ENCODE results near the gene MED26. TPM values are rescaled to one million over a fixed set of nuclear protein-coding genes. Genes with fewer than 3 reads are reported as not detected.
"Not testable (repeated sequence)": the region's sequence is repeated elsewhere in the genome, so short reads cannot be mapped to it uniquely, and the experiment has no call there.

Gene MED26
- total and polyA plus RNA-seq, 2 experiments from 2014 or later: 4.4 to 6.7 TPM

GRCh38 chr19:16673231-16673630 is 45.2 kb upstream of the MED26 start:
- DNase-seq: no peak
- Histone ChIP-seq H3K27me3 (replicated peaks; ENCODE audit: insufficient read depth) (no peaks in the 10 kb centered on the region), H3K4me2 (ENCODE audit: unreplicated experiment) (no peak overlapping the region), H3K9ac (no peak overlapping the region), H2AFZ (no peak overlapping the region), H3K9me2 (ENCODE audit: insufficient read depth) (no peaks in the 10 kb centered on the region), H3K79me2 (ENCODE audit: insufficient read depth) (no peaks in the 10 kb centered on the region), H3K4me1 (ENCODE audit: insufficient read depth) (no peaks in the 10 kb centered on the region), H3F3A (ENCODE audit: insufficient read depth) (no peaks in the 10 kb centered on the region), H3K27ac (no peak overlapping the region), H3K4me3 (no peak overlapping the region), H3K9me3 (ENCODE audit: low read depth) (no peaks in the 10 kb centered on the region), H4K20me1 (ENCODE audit: insufficient read depth) (no peaks in the 10 kb centered on the region), H3K36me3 (ENCODE audit: low read depth) (no peaks in the 10 kb centered on the region)
- in situ Hi-C loops (cut with MboI): no loop called here
- WGBS, 2 experiments (ENCODE audit: low coverage in 1 of 2, low lambda C conversion rate in 2 of 2, missing lambda C conversion rate in 2 of 2): 59 to 66% methylated on average over 3 of the region's 3 CpGs
- TF ChIP-seq EZH2 (IDR thresholded peaks at IDR 0.05; ENCODE audit: insufficient read depth, poor library complexity, severe bottlenecking) (no peak), EZH2phosphoT487 (IDR thresholded peaks at IDR 0.05; ENCODE audit: insufficient read depth, low read depth) (no peak)

DNA sequence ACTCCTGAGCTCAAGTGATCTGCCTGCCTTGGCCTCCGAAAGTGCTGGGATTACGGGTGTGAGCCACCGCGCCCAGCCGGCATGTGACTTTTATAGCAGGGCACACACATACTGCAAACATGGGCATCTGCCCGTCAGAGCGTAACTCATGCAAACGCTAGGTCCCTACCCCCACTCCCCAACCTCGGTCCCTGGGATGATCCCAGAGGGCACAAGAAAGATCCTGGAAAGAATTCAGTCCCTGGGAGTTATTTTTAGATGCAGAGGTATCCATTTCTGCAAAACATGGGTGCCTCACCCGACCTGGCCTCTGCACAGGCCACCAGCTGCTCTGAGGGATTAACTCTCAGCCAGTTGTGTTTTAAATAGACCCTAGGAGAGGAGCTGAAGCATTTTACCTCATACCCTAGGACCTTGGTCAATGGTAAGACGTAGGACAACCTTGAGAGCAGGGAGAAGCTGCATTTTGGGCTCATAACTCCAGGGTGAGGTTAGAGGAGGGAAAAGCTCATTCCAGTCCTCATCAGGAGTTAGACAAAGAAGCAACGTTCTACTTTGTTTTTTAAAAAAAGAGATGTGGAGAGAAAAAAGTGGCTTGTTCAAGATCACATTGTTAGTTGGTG is 43.8 kb upstream of the MED26 start:
- no peaks in the 10 kb centered on the region for H4K20me1 ChIP-seq (ENCODE audit: insufficient read depth)
- WGBS, 2 experiments (ENCODE audit: low coverage in 1 of 2, low lambda C conversion rate in 2 of 2, missing lambda C conversion rate in 2 of 2): 77 to 78% methylated on average over 12 of the region's 12 CpGs
- H2AFZ ChIP-seq: no peak overlapping the region
- no peaks in the 10 kb centered on the region for H3K36me3 ChIP-seq (ENCODE audit: low read depth)
- no peaks in the 10 kb centered on the region for H3K9me3 ChIP-seq (ENCODE audit: low read depth)
- H3K79me2 ChIP-seq (ENCODE audit: insufficient read depth): no peaks in the 10 kb centered on the region
- no peaks in the 10 kb centered on the region for H3K4me1 ChIP-seq (ENCODE audit: insufficient read depth)
- no peaks in the 10 kb centered on the region for H3K27me3 ChIP-seq (replicated peaks; ENCODE audit: insufficient read depth)
- H3K9me2 ChIP-seq (ENCODE audit: insufficient read depth): no peaks in the 10 kb centered on the region
- no peak overlapping the region for H3K9ac ChIP-seq
- no peaks in the 10 kb centered on the region for H3F3A ChIP-seq (ENCODE audit: insufficient read depth)
- H3K27ac ChIP-seq: no peak overlapping the region
- H3K4me2 ChIP-seq (ENCODE audit: unreplicated experiment): no peak overlapping the region
- no peak overlapping the region for H3K4me3 ChIP-seq
- in situ Hi-C loops (cut with MboI): no loop called here
- no peak for TF ChIP-seq EZH2 (IDR thresholded peaks at IDR 0.05; ENCODE audit: insufficient read depth, poor library complexity, severe bottlenecking)
- TF ChIP-seq EZH2phosphoT487 (IDR thresholded peaks at IDR 0.05; ENCODE audit: insufficient read depth, low read depth): no peak
- no peak for DNase-seq

DNA sequence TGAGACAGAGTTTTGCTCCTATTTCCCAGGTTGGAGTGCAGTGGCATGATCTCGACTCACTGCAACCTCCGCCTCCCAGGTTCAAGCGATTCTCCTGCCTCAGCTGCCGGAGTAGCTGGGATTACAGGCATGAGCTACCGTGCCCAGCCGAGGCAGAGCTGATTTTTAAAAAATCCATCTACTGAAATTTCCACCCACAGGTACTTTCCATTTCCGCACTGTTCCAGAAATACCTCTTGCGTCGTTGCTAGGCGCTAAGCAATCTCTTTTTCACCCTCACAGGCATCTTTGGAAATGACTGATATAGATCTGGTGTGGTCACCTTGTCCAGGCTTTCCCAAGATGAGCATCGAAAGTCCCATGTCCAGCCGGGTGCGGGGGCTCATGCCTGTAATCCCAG is 42.3 kb upstream of the MED26 start:
- in situ Hi-C loops (cut with MboI): no loop called here
- Histone ChIP-seq H3K27ac (no peak overlapping the region), H3K4me1 (ENCODE audit: insufficient read depth) (no peaks in the 10 kb centered on the region), H3K4me3 (no peak overlapping the region), H4K20me1 (ENCODE audit: insufficient read depth) (no peaks in the 10 kb centered on the region), H3K9me3 (ENCODE audit: low read depth) (no peaks in the 10 kb centered on the region), H2AFZ (no peak overlapping the region), H3K79me2 (ENCODE audit: insufficient read depth) (no peaks in the 10 kb centered on the region), H3K27me3 (replicated peaks; ENCODE audit: insufficient read depth) (no peaks in the 10 kb centered on the region), H3K36me3 (ENCODE audit: low read depth) (no peaks in the 10 kb centered on the region), H3K9ac (no peak overlapping the region), H3K4me2 (ENCODE audit: unreplicated experiment) (no peak overlapping the region), H3K9me2 (ENCODE audit: insufficient read depth) (no peaks in the 10 kb centered on the region), H3F3A (ENCODE audit: insufficient read depth) (no peaks in the 10 kb centered on the region)
- WGBS, 2 experiments (ENCODE audit: low coverage in 1 of 2, low lambda C conversion rate in 2 of 2, missing lambda C conversion rate in 2 of 2): 90 to 92% methylated on average over 13 of the region's 13 CpGs
- DNase-seq: no peak
- no peak for TF ChIP-seq EZH2 (IDR thresholded peaks at IDR 0.05; ENCODE audit: insufficient read depth, poor library complexity, severe bottlenecking)

GRCh38 chr19:16668702-16669101 is 40.7 kb upstream of the MED26 start:
- H3K4me2 ChIP-seq (ENCODE audit: unreplicated experiment); H2AFZ ChIP-seq; H4K20me1 ChIP-seq (ENCODE audit: insufficient read depth); H3K27me3 ChIP-seq (replicated peaks; ENCODE audit: insufficient read depth); H3K9me2 ChIP-seq (ENCODE audit: insufficient read depth); in situ Hi-C loops (cut with MboI); H3K4me1 ChIP-seq (ENCODE audit: insufficient read depth); H3K9ac ChIP-seq; DNase-seq; H3K27ac ChIP-seq; H3K4me3 ChIP-seq; H3F3A ChIP-seq (ENCODE audit: insufficient read depth); H3K79me2 ChIP-seq (ENCODE audit: insufficient read depth); H3K36me3 ChIP-seq (ENCODE audit: low read depth); H3K9me3 ChIP-seq (ENCODE audit: low read depth): not testable (repeated sequence)
- 84 to 88% methylated on average over 4 of the region's 4 CpGs for WGBS, 2 experiments (ENCODE audit: low coverage in 1 of 2, low lambda C conversion rate in 2 of 2, missing lambda C conversion rate in 2 of 2)

DNA sequence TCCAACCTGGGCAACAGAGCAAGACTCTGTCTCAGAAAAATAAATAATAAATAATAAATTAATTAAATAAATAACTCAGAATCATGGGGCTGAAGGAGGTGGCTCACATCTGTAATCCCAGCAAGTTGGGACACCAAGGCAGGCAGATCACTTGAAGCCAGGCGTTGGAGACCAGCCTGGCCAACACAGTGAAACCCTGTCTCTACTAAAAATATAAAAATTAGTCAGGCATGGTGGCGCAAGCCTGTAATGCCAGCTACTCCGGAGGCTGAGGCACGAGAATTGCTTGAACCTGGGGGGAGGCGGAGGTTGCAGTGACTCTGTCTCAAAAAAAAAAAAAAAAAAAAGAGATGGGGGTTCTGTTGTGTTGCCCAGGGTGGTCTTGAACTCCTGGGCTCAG is 40.2 kb upstream of the MED26 start:
- Histone ChIP-seq H3K9ac (no peak overlapping the region), H4K20me1 (ENCODE audit: insufficient read depth) (no peaks in the 10 kb centered on the region), H3K27me3 (replicated peaks; ENCODE audit: insufficient read depth) (no peaks in the 10 kb centered on the region), H3K9me2 (ENCODE audit: insufficient read depth) (no peaks in the 10 kb centered on the region), H3K79me2 (ENCODE audit: insufficient read depth) (no peaks in the 10 kb centered on the region), H3K27ac (no peak overlapping the region), H3K9me3 (ENCODE audit: low read depth) (no peaks in the 10 kb centered on the region), H3K4me2 (ENCODE audit: unreplicated experiment) (no peak overlapping the region), H3F3A (ENCODE audit: insufficient read depth) (no peaks in the 10 kb centered on the region), H2AFZ (no peak overlapping the region), H3K4me1 (ENCODE audit: insufficient read depth) (no peaks in the 10 kb centered on the region), H3K36me3 (ENCODE audit: low read depth) (no peaks in the 10 kb centered on the region), H3K4me3 (no peak overlapping the region)
- in situ Hi-C loops (cut with MboI): no loop called here
- no peak for DNase-seq
- 84 to 90% methylated on average over 5 of the region's 5 CpGs for WGBS, 2 experiments (ENCODE audit: low coverage in 1 of 2, low lambda C conversion rate in 2 of 2, missing lambda C conversion rate in 2 of 2)
- TF ChIP-seq EZH2phosphoT487 (IDR thresholded peaks at IDR 0.05; ENCODE audit: insufficient read depth, low read depth) (no peak), EZH2 (IDR thresholded peaks at IDR 0.05; ENCODE audit: insufficient read depth, poor library complexity, severe bottlenecking) (no peak)

Measured in GM23248 (cell line).